Stomach (tissue), 4 donors: ENCODE measurements around the gene TRIP13.

Source experiments
- EP300 ChIP-seq: sonication (generic); formaldehyde crosslinking; IDR thresholded peaks from one replicate; pipeline ENCODE4 v1.6.1; 2017; ENCODE audit warnings: antibody characterized with exemption
- POLR2A ChIP-seq, 4 donors: fragments of 450-650 bp; IDR thresholded peaks; one replicate each; pipeline ENCODE4 v1.6.1; 2016; ENCODE audit warnings: antibody characterized with exemption in 4 of 4, control low read depth in 2 of 4, mild to moderate bottlenecking in 1 of 4, moderate library complexity in 1 of 4
- POLR2AphosphoS5 ChIP-seq, 3 donors: sonication (generic); formaldehyde crosslinking; IDR thresholded peaks; one replicate each; pipeline ENCODE4 v1.6.1; 2016; ENCODE audit warnings: antibody characterized with exemption in 3 of 3
- TF ChIP-seq, protein P1 (sequence below), 7 experiments: fragments of 450-650 bp in 4 of 7; fragments of 200-600 bp in 3 of 7; sonication (generic) in 3 of 7; IDR thresholded peaks; one replicate each; pipeline ENCODE4 v1.5.1; 2016 to 2019; ENCODE audit warnings: antibody characterized with exemption in 7 of 7, control low read depth in 2 of 7, mild to moderate bottlenecking in 1 of 7

DNA sequence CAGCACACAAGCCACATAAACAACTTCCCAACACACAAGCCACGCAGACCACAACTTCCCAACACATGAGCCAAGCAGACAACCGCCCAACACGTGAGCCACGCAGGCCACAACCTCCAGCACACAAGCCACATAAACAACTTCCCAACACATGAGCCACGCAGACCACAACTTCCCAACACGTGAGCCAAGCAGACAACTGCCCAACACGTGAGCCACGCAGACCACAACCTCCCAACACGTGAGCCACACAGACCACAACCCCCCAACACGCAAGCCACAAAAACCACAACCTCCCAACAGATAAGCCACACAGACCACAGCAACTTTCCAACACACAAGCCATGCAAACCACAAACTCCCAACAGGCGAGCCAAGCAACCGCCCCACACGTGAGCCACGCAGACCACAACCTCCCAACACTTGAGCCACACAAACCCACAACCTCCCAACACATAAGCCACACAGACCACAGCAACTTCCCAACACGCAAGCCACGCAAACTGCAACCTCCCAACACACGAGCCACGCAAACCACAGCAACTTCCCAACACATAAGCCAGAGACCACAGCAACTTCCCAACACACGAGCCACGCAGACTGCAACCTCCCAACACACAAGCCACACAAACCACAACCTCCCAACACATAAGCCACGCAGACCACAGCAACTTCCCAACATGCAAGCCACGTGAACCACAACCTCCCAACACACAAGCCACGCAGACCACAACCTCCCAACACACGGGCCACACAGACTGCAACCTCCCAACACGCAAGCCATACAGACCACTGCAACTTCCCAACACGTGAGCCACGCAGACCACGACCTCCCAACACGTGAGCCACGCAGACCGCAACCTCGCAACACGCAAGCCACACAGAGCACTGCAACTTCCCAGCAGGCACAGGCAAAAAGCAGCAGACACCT, 10.2 kb upstream of the TRIP13 start:
- TF ChIP-seq, protein P1, sequence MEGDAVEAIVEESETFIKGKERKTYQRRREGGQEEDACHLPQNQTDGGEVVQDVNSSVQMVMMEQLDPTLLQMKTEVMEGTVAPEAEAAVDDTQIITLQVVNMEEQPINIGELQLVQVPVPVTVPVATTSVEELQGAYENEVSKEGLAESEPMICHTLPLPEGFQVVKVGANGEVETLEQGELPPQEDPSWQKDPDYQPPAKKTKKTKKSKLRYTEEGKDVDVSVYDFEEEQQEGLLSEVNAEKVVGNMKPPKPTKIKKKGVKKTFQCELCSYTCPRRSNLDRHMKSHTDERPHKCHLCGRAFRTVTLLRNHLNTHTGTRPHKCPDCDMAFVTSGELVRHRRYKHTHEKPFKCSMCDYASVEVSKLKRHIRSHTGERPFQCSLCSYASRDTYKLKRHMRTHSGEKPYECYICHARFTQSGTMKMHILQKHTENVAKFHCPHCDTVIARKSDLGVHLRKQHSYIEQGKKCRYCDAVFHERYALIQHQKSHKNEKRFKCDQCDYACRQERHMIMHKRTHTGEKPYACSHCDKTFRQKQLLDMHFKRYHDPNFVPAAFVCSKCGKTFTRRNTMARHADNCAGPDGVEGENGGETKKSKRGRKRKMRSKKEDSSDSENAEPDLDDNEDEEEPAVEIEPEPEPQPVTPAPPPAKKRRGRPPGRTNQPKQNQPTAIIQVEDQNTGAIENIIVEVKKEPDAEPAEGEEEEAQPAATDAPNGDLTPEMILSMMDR (IDR thresholded peaks at IDR 0.05), result no peak
- no peak for TF ChIP-seq POLR2A (IDR thresholded peaks at IDR 0.05)
- TF ChIP-seq POLR2AphosphoS5 (IDR thresholded peaks at IDR 0.05), result no peak
- TF ChIP-seq EP300, result no peak
